ENCODE measurements around the gene LENG8. TPM values are rescaled to one million over a fixed set of nuclear protein-coding genes. Genes with fewer than 3 reads are reported as not detected.

LENG8 gene
- polyA plus RNA-seq, 1 donor = 248 TPM

- no CpG with 5 or more reads among the region's 43 CpGs for WGBS (ENCODE audit: insufficient coverage, low lambda C conversion rate)
- DNase-seq = peak; percentile 32 to 54
- H3K4me3 ChIP-seq (ENCODE audit: low read length) = no peak overlapping the region
- H3K27ac ChIP-seq (ENCODE audit: low read length) = no peak overlapping the region
- H3K27me3 ChIP-seq (ENCODE audit: control insufficient read depth, insufficient read depth, low read length) = peaks cover 21% of the 10 kb centered on the region
- no peaks in the 10 kb centered on the region for H3K9me3 ChIP-seq (ENCODE audit: control insufficient read depth, low read depth, low read length)
- H3K36me3 ChIP-seq (ENCODE audit: control insufficient read depth, insufficient read depth, low read length) = no peaks in the 10 kb centered on the region
- peaks cover 17% of the 10 kb centered on the region for H3K4me1 ChIP-seq (ENCODE audit: control insufficient read depth, insufficient read depth, low read length)
These were observed 18.4 kb upstream of the LENG8 start for GRCh38 chr19:54430306-54431254.

GRCh38 chr19:54431255-54431838 is 17.7 kb upstream of the LENG8 start:
- H3K27ac ChIP-seq (ENCODE audit: low read length) = no peak overlapping the region

GRCh38 chr19:54432144-54432738 is 16.8 kb upstream of the LENG8 start:
- WGBS (ENCODE audit: insufficient coverage, low lambda C conversion rate) = no CpG with 5 or more reads among the region's 10 CpGs
- Histone ChIP-seq H3K27me3 (ENCODE audit: control insufficient read depth, insufficient read depth, low read length) (peaks cover 16% of the 10 kb centered on the region), H3K4me3 (ENCODE audit: low read length) (no peak overlapping the region), H3K36me3 (ENCODE audit: control insufficient read depth, insufficient read depth, low read length) (no peaks in the 10 kb centered on the region), H3K9me3 (ENCODE audit: control insufficient read depth, low read depth, low read length) (no peaks in the 10 kb centered on the region), H3K4me1 (ENCODE audit: control insufficient read depth, insufficient read depth, low read length) (peaks cover 17% of the 10 kb centered on the region), H3K27ac (ENCODE audit: low read length) (no peak overlapping the region)
- DNase-seq = no peak

More at GRCh38 chr19:54431255-54431838, 17.7 kb upstream of the LENG8 start:
- WGBS (ENCODE audit: insufficient coverage, low lambda C conversion rate) = 23% methylated on average over 3 of the region's 11 CpGs
- H3K36me3 ChIP-seq (ENCODE audit: control insufficient read depth, insufficient read depth, low read length) = no peaks in the 10 kb centered on the region
- DNase-seq = no peak
- H3K27me3 ChIP-seq (ENCODE audit: control insufficient read depth, insufficient read depth, low read length) = peaks cover 20% of the 10 kb centered on the region
- H3K4me3 ChIP-seq (ENCODE audit: low read length) = no peak overlapping the region
- peaks cover 17% of the 10 kb centered on the region for H3K4me1 ChIP-seq (ENCODE audit: control insufficient read depth, insufficient read depth, low read length)
- H3K9me3 ChIP-seq (ENCODE audit: control insufficient read depth, low read depth, low read length) = no peaks in the 10 kb centered on the region

GRCh38 chr19:54433697-54434096 is 15.3 kb upstream of the LENG8 start:
- Histone ChIP-seq H3K36me3 (ENCODE audit: control insufficient read depth, insufficient read depth, low read length) (peaks cover 4% of the 10 kb centered on the region), H3K4me3 (ENCODE audit: low read length) (no peak overlapping the region), H3K27ac (ENCODE audit: low read length) (no peak overlapping the region), H3K27me3 (ENCODE audit: control insufficient read depth, insufficient read depth, low read length) (peaks cover 12% of the 10 kb centered on the region), H3K4me1 (ENCODE audit: control insufficient read depth, insufficient read depth, low read length) (peaks cover 20% of the 10 kb centered on the region), H3K9me3 (ENCODE audit: control insufficient read depth, low read depth, low read length) (no peaks in the 10 kb centered on the region)
- no peak for DNase-seq
- no CpG with 5 or more reads among the region's 5 CpGs for WGBS (ENCODE audit: insufficient coverage, low lambda C conversion rate)

GRCh38 chr19:54434112-54434872 is 14.7 kb upstream of the LENG8 start:
- no peak overlapping the region for H3K27ac ChIP-seq (ENCODE audit: low read length)
- WGBS (ENCODE audit: insufficient coverage, low lambda C conversion rate) = no CpG with 5 or more reads among the region's 23 CpGs
- DNase-seq = peak in 1 of 2 donors; percentile 49

GRCh38 chr19:54434873-54435214 is 14.2 kb upstream of the LENG8 start:
- Histone ChIP-seq H3K27ac (ENCODE audit: low read length) (no peak overlapping the region), H3K4me1 (ENCODE audit: control insufficient read depth, insufficient read depth, low read length) (peaks cover 20% of the 10 kb centered on the region), H3K27me3 (ENCODE audit: control insufficient read depth, insufficient read depth, low read length) (peaks cover 5% of the 10 kb centered on the region), H3K9me3 (ENCODE audit: control insufficient read depth, low read depth, low read length) (no peaks in the 10 kb centered on the region), H3K36me3 (ENCODE audit: control insufficient read depth, insufficient read depth, low read length) (peaks cover 8% of the 10 kb centered on the region), H3K4me3 (ENCODE audit: low read length) (no peak overlapping the region)
- DNase-seq = no peak
- WGBS (ENCODE audit: insufficient coverage, low lambda C conversion rate) = no CpG with 5 or more reads among the region's 11 CpGs

More at GRCh38 chr19:54434112-54434872, 14.7 kb upstream of the LENG8 start:
- Histone ChIP-seq H3K4me3 (ENCODE audit: low read length) (no peak overlapping the region), H3K27me3 (ENCODE audit: control insufficient read depth, insufficient read depth, low read length) (peaks cover 8% of the 10 kb centered on the region), H3K4me1 (ENCODE audit: control insufficient read depth, insufficient read depth, low read length) (peaks cover 20% of the 10 kb centered on the region), H3K36me3 (ENCODE audit: control insufficient read depth, insufficient read depth, low read length) (peaks cover 8% of the 10 kb centered on the region), H3K9me3 (ENCODE audit: control insufficient read depth, low read depth, low read length) (no peaks in the 10 kb centered on the region)

- peaks cover 15% of the 10 kb centered on the region for H3K4me1 ChIP-seq (ENCODE audit: control insufficient read depth, insufficient read depth, low read length)
These were observed 13.4 kb upstream of the LENG8 start for GRCh38 chr19:54435551-54436016.

GRCh38 chr19:54436031-54436523 is 12.9 kb upstream of the LENG8 start:
- no peak for DNase-seq
- peaks cover 14% of the 10 kb centered on the region for H3K36me3 ChIP-seq (ENCODE audit: control insufficient read depth, insufficient read depth, low read length)
- H3K27me3 ChIP-seq (ENCODE audit: control insufficient read depth, insufficient read depth, low read length) = no peaks in the 10 kb centered on the region
- no peaks in the 10 kb centered on the region for H3K9me3 ChIP-seq (ENCODE audit: control insufficient read depth, low read depth, low read length)
- no peak overlapping the region for H3K4me3 ChIP-seq (ENCODE audit: low read length)
- WGBS (ENCODE audit: insufficient coverage, low lambda C conversion rate) = no CpG with 5 or more reads among the region's 15 CpGs
- H3K4me1 ChIP-seq (ENCODE audit: control insufficient read depth, insufficient read depth, low read length) = peaks cover 12% of the 10 kb centered on the region
- no peak overlapping the region for H3K27ac ChIP-seq (ENCODE audit: low read length)

More at GRCh38 chr19:54435551-54436016, 13.4 kb upstream of the LENG8 start:
- no peak for DNase-seq
- WGBS (ENCODE audit: insufficient coverage, low lambda C conversion rate) = no CpG with 5 or more reads among the region's 16 CpGs
- Histone ChIP-seq H3K27ac (ENCODE audit: low read length) (no peak overlapping the region), H3K4me3 (ENCODE audit: low read length) (no peak overlapping the region), H3K36me3 (ENCODE audit: control insufficient read depth, insufficient read depth, low read length) (peaks cover 12% of the 10 kb centered on the region), H3K27me3 (ENCODE audit: control insufficient read depth, insufficient read depth, low read length) (no peaks in the 10 kb centered on the region), H3K9me3 (ENCODE audit: control insufficient read depth, low read depth, low read length) (no peaks in the 10 kb centered on the region)

GRCh38 chr19:54436628-54437252 is 12.3 kb upstream of the LENG8 start:
- no peak overlapping the region for H3K4me3 ChIP-seq (ENCODE audit: low read length)
- WGBS (ENCODE audit: insufficient coverage, low lambda C conversion rate) = 71% methylated on average over 1 of the region's 10 CpGs
- peaks cover 11% of the 10 kb centered on the region for H3K4me1 ChIP-seq (ENCODE audit: control insufficient read depth, insufficient read depth, low read length)
- H3K27me3 ChIP-seq (ENCODE audit: control insufficient read depth, insufficient read depth, low read length) = no peaks in the 10 kb centered on the region
- no peaks in the 10 kb centered on the region for H3K9me3 ChIP-seq (ENCODE audit: control insufficient read depth, low read depth, low read length)
- H3K36me3 ChIP-seq (ENCODE audit: control insufficient read depth, insufficient read depth, low read length) = peaks cover 14% of the 10 kb centered on the region
- no peak overlapping the region for H3K27ac ChIP-seq (ENCODE audit: low read length)
- DNase-seq = no peak
